Measurements from ENCODE around the gene VPS35L. TPM values are rescaled to one million over a fixed set of nuclear protein-coding genes. Genes with fewer than 3 reads are reported as not detected.
A peak's percentile ranks its signal among the peaks of the same experiment; 100 is the strongest.

The VPS35L gene
- polyA plus RNA-seq, 4 donors: 15.1 to 53.4 (median 27.2) TPM

- DNase-seq: peak; percentile 96 to 98
- Histone ChIP-seq H3K27me3 (ENCODE audit: control insufficient read depth in 3 of 3, insufficient read depth in 3 of 3, low read length in 3 of 3) (no peaks in the 10 kb centered on the region), H3K27ac (ENCODE audit: low read depth in 1 of 3, low read length in 2 of 3) (peak within 1 kb of the TSS; percentile 44 to 62 (median 48)), H3K4me1 (ENCODE audit: control insufficient read depth in 3 of 3, insufficient read depth in 2 of 3, low read depth in 1 of 3, low read length in 2 of 3) (peaks cover 5 to 23% (median 10%) of the 10 kb centered on the region in 3 donors), H3K36me3 (ENCODE audit: control insufficient read depth in 3 of 3, insufficient read depth in 2 of 3, low read depth in 1 of 3, low read length in 3 of 3) (peaks cover 0 to 16% (median 3%) of the 10 kb centered on the region in 3 donors), H3K4me3 (ENCODE audit: low read depth in 1 of 3, low read length in 3 of 3) (peak within 1 kb of the TSS; percentile 77 to 92 (median 91)), H3K9me3 (ENCODE audit: control insufficient read depth in 2 of 2, insufficient read depth in 1 of 2, low read depth in 1 of 2, low read length in 1 of 2) (no peaks in the 10 kb centered on the region)
- 1% methylated on average over 50 to 51 of the region's 51 CpGs for WGBS, 3 donors
- no peak for FAIRE-seq
Observed at GRCh38 chr16:19523559-19524355, 31.7 kb upstream of the VPS35L start, which contains the start of gene CCP110. Gene CCP110 (plus strand): TSS chr16:19523942. CDS start chr16:19527882, 3,940 bp downstream.

GRCh38 chr16:19524356-19524615 is 31.2 kb upstream of the VPS35L start:
- DNase-seq (no peak), FAIRE-seq (no peak)
- peaks cover 0 to 12% (median 3%) of the 10 kb centered on the region in 3 donors for H3K36me3 ChIP-seq (ENCODE audit: control insufficient read depth in 3 of 3, insufficient read depth in 2 of 3, low read depth in 1 of 3, low read length in 3 of 3)
- peaks cover 0 to 18% (median 6%) of the 10 kb centered on the region in 3 donors for H3K4me1 ChIP-seq (ENCODE audit: control insufficient read depth in 3 of 3, insufficient read depth in 2 of 3, low read depth in 1 of 3, low read length in 2 of 3)
- no peaks in the 10 kb centered on the region for H3K9me3 ChIP-seq (ENCODE audit: control insufficient read depth in 2 of 2, insufficient read depth in 1 of 2, low read depth in 1 of 2, low read length in 1 of 2)
- no peaks in the 10 kb centered on the region for H3K27me3 ChIP-seq (ENCODE audit: control insufficient read depth in 3 of 3, insufficient read depth in 3 of 3, low read length in 3 of 3)
- H3K27ac ChIP-seq (ENCODE audit: low read depth in 1 of 3, low read length in 2 of 3): peak overlapping the region in 2 of 3 donors; percentile 48 to 62
- WGBS, 3 donors: 0 to 1% (median 0%) methylated on average over 7 to 11 of the region's 11 CpGs
- peak overlapping the region; percentile 77 to 92 (median 91) for H3K4me3 ChIP-seq (ENCODE audit: low read depth in 1 of 3, low read length in 3 of 3)

- Histone ChIP-seq H3K4me1 (ENCODE audit: control insufficient read depth in 3 of 3, insufficient read depth in 2 of 3, low read depth in 1 of 3, low read length in 2 of 3) (peaks cover 0 to 18% (median 6%) of the 10 kb centered on the region in 3 donors), H3K4me3 (ENCODE audit: low read depth in 1 of 3, low read length in 3 of 3) (peak overlapping the region; percentile 77 to 92 (median 91)), H3K27me3 (ENCODE audit: control insufficient read depth in 3 of 3, insufficient read depth in 3 of 3, low read length in 3 of 3) (no peaks in the 10 kb centered on the region), H3K9me3 (ENCODE audit: control insufficient read depth in 2 of 2, insufficient read depth in 1 of 2, low read depth in 1 of 2, low read length in 1 of 2) (no peaks in the 10 kb centered on the region), H3K27ac (ENCODE audit: low read depth in 1 of 3, low read length in 2 of 3) (peak overlapping the region in 2 of 3 donors; percentile 48 to 62), H3K36me3 (ENCODE audit: control insufficient read depth in 3 of 3, insufficient read depth in 2 of 3, low read depth in 1 of 3, low read length in 3 of 3) (peaks cover 1 to 10% (median 3%) of the 10 kb centered on the region in 3 donors)
- no peak for FAIRE-seq
- WGBS, 3 donors: 12 to 19% (median 14%) methylated on average over 19 of the region's 19 CpGs
- peak in 1 of 2 donors; percentile 58 for DNase-seq
Observed at GRCh38 chr16:19524616-19525384, 30.7 kb upstream of the VPS35L start.

- peak overlapping the region in 1 of 3 donors; percentile 77 for H3K4me3 ChIP-seq (ENCODE audit: low read depth in 1 of 3, low read length in 3 of 3)
- WGBS, 3 donors: 90 to 94% (median 91%) methylated on average over 2 of the region's 2 CpGs
- no peaks in the 10 kb centered on the region for H3K27me3 ChIP-seq (ENCODE audit: control insufficient read depth in 3 of 3, insufficient read depth in 3 of 3, low read length in 3 of 3)
- H3K9me3 ChIP-seq (ENCODE audit: control insufficient read depth in 2 of 2, insufficient read depth in 1 of 2, low read depth in 1 of 2, low read length in 1 of 2): no peaks in the 10 kb centered on the region
- H3K27ac ChIP-seq (ENCODE audit: low read depth in 1 of 3, low read length in 2 of 3): peak overlapping the region in 1 of 3 donors; percentile 36
- H3K36me3 ChIP-seq (ENCODE audit: control insufficient read depth in 3 of 3, insufficient read depth in 2 of 3, low read depth in 1 of 3, low read length in 3 of 3): peaks cover 3 to 10% (median 4%) of the 10 kb centered on the region in 3 donors
- FAIRE-seq: no peak
- peaks cover 0 to 13% (median 6%) of the 10 kb centered on the region in 3 donors for H3K4me1 ChIP-seq (ENCODE audit: control insufficient read depth in 3 of 3, insufficient read depth in 2 of 3, low read depth in 1 of 3, low read length in 2 of 3)
- DNase-seq: no peak
Observed at GRCh38 chr16:19525385-19525723, 30.1 kb upstream of the VPS35L start.

- peaks cover 0 to 10% (median 6%) of the 10 kb centered on the region in 3 donors for H3K4me1 ChIP-seq (ENCODE audit: control insufficient read depth in 3 of 3, insufficient read depth in 2 of 3, low read depth in 1 of 3, low read length in 2 of 3)
- WGBS, 3 donors: 65 to 87% (median 86%) methylated on average over 1 of the region's 1 CpG
- no peaks in the 10 kb centered on the region for H3K9me3 ChIP-seq (ENCODE audit: control insufficient read depth in 2 of 2, insufficient read depth in 1 of 2, low read depth in 1 of 2, low read length in 1 of 2)
- H3K27ac ChIP-seq (ENCODE audit: low read depth in 1 of 3, low read length in 2 of 3): no peak overlapping the region
- H3K4me3 ChIP-seq (ENCODE audit: low read depth in 1 of 3, low read length in 3 of 3): no peak overlapping the region
- no peak for FAIRE-seq
- peaks cover 3 to 14% (median 4%) of the 10 kb centered on the region in 3 donors for H3K36me3 ChIP-seq (ENCODE audit: control insufficient read depth in 3 of 3, insufficient read depth in 2 of 3, low read depth in 1 of 3, low read length in 3 of 3)
- DNase-seq: no peak
- H3K27me3 ChIP-seq (ENCODE audit: control insufficient read depth in 3 of 3, insufficient read depth in 3 of 3, low read length in 3 of 3): no peaks in the 10 kb centered on the region
Observed at GRCh38 chr16:19527161-19527560, 28.3 kb upstream of the VPS35L start.

GRCh38 chr16:19528666-19529065 is 26.8 kb upstream of the VPS35L start:
- Histone ChIP-seq H3K4me3 (ENCODE audit: low read depth in 1 of 3, low read length in 3 of 3) (no peak overlapping the region), H3K27ac (ENCODE audit: low read depth in 1 of 3, low read length in 2 of 3) (no peak overlapping the region), H3K36me3 (ENCODE audit: control insufficient read depth in 3 of 3, insufficient read depth in 2 of 3, low read depth in 1 of 3, low read length in 3 of 3) (peaks cover 4 to 14% (median 5%) of the 10 kb centered on the region in 3 donors), H3K9me3 (ENCODE audit: control insufficient read depth in 2 of 2, insufficient read depth in 1 of 2, low read depth in 1 of 2, low read length in 1 of 2) (no peaks in the 10 kb centered on the region), H3K4me1 (ENCODE audit: control insufficient read depth in 3 of 3, insufficient read depth in 2 of 3, low read depth in 1 of 3, low read length in 2 of 3) (peaks cover 0 to 6% (median 5%) of the 10 kb centered on the region in 3 donors), H3K27me3 (ENCODE audit: control insufficient read depth in 3 of 3, insufficient read depth in 3 of 3, low read length in 3 of 3) (no peaks in the 10 kb centered on the region)
- DNase-seq: no peak
- FAIRE-seq: no peak
- WGBS, 3 donors: 99 to 100% (median 100%) methylated on average over 3 of the region's 3 CpGs

- Histone ChIP-seq H3K27ac (ENCODE audit: low read depth in 1 of 3, low read length in 2 of 3) (no peak overlapping the region), H3K27me3 (ENCODE audit: control insufficient read depth in 3 of 3, insufficient read depth in 3 of 3, low read length in 3 of 3) (no peaks in the 10 kb centered on the region), H3K4me3 (ENCODE audit: low read depth in 1 of 3, low read length in 3 of 3) (no peak overlapping the region), H3K9me3 (ENCODE audit: control insufficient read depth in 2 of 2, insufficient read depth in 1 of 2, low read depth in 1 of 2, low read length in 1 of 2) (no peaks in the 10 kb centered on the region), H3K4me1 (ENCODE audit: control insufficient read depth in 3 of 3, insufficient read depth in 2 of 3, low read depth in 1 of 3, low read length in 2 of 3) (no peaks in the 10 kb centered on the region), H3K36me3 (ENCODE audit: control insufficient read depth in 3 of 3, insufficient read depth in 2 of 3, low read depth in 1 of 3, low read length in 3 of 3) (peaks cover 6 to 16% (median 7%) of the 10 kb centered on the region in 3 donors)
- WGBS, 3 donors: 64 to 88% (median 86%) methylated on average over 1 of the region's 1 CpG
- no peak for FAIRE-seq
- DNase-seq: no peak
Observed at GRCh38 chr16:19532601-19533000, 22.9 kb upstream of the VPS35L start.

GRCh38 chr16:19540241-19540970 is 15.1 kb upstream of the VPS35L start:
- peaks cover 1 to 18% (median 9%) of the 10 kb centered on the region in 3 donors for H3K36me3 ChIP-seq (ENCODE audit: control insufficient read depth in 3 of 3, insufficient read depth in 2 of 3, low read depth in 1 of 3, low read length in 3 of 3)
- FAIRE-seq (no peak), DNase-seq (no peak)
- H3K9me3 ChIP-seq (ENCODE audit: control insufficient read depth in 2 of 2, insufficient read depth in 1 of 2, low read depth in 1 of 2, low read length in 1 of 2): no peaks in the 10 kb centered on the region
- no peaks in the 10 kb centered on the region for H3K27me3 ChIP-seq (ENCODE audit: control insufficient read depth in 3 of 3, insufficient read depth in 3 of 3, low read length in 3 of 3)
- H3K4me1 ChIP-seq (ENCODE audit: control insufficient read depth in 3 of 3, insufficient read depth in 2 of 3, low read depth in 1 of 3, low read length in 2 of 3): peaks cover 0 to 2% (median 0%) of the 10 kb centered on the region in 3 donors
- WGBS, 3 donors: 90 to 98% (median 93%) methylated on average over 6 of the region's 6 CpGs
- H3K27ac ChIP-seq (ENCODE audit: low read depth in 1 of 3, low read length in 2 of 3): no peak overlapping the region
- no peak overlapping the region for H3K4me3 ChIP-seq (ENCODE audit: low read depth in 1 of 3, low read length in 3 of 3)
